Lower leg skin (tissue), 3 donors: Measurements from ENCODE around the gene EPN1.

ENCODE experiments used
- POLR2A ChIP-seq, 2 donors: fragments of 450-650 bp; IDR thresholded peaks; one replicate each; pipeline ENCODE4 v1.6.1; 2016 to 2017; ENCODE audit warnings: antibody characterized with exemption in 2 of 2, mild to moderate bottlenecking in 1 of 2, moderate library complexity in 1 of 2
- TF ChIP-seq, protein P1 (sequence below), 3 donors: fragments of 450-650 bp; IDR thresholded peaks; one replicate each; pipeline ENCODE4 v1.5.1; 2016; ENCODE audit warnings: antibody characterized with exemption in 3 of 3, mild to moderate bottlenecking in 3 of 3, moderate library complexity in 2 of 3

DNA sequence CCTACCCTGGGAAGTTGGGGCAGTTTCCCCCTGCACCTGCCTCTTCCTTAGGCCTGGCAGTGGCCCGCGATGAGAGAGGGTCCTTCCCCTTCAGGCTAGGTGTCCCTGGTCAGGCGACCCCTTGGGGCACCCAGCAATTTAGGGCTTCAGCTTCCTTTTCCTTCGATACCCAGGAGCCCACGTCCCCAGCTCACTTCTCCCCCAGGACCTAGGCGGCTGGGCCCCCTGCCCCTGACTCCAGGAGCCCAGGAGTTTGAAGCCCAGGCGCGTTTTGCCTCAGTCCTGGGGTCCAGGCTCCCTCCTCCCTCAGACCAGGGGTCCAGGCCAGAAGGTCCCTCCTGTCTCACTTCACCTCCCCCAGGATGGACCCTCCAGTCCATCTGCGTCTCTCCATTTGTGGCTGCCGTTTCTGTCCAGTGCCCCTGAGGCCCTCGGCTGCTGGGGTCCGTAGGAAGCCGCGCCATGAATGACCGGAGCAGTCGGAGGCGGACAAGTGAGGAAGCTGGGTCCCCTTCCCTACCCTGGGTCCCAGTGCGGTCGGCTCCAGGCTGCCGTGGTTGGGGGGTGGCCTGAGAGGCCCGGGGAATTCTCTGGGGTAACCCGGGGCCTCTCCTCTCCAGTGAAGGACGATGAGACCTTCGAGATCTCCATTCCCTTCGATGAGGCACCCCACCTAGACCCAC lies 26.3 kb upstream of the EPN1 start:
- TF ChIP-seq, protein P1, sequence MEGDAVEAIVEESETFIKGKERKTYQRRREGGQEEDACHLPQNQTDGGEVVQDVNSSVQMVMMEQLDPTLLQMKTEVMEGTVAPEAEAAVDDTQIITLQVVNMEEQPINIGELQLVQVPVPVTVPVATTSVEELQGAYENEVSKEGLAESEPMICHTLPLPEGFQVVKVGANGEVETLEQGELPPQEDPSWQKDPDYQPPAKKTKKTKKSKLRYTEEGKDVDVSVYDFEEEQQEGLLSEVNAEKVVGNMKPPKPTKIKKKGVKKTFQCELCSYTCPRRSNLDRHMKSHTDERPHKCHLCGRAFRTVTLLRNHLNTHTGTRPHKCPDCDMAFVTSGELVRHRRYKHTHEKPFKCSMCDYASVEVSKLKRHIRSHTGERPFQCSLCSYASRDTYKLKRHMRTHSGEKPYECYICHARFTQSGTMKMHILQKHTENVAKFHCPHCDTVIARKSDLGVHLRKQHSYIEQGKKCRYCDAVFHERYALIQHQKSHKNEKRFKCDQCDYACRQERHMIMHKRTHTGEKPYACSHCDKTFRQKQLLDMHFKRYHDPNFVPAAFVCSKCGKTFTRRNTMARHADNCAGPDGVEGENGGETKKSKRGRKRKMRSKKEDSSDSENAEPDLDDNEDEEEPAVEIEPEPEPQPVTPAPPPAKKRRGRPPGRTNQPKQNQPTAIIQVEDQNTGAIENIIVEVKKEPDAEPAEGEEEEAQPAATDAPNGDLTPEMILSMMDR (IDR thresholded peaks at IDR 0.05): no peak
- no peak for TF ChIP-seq POLR2A (IDR thresholded peaks at IDR 0.05)
